ENCODE measurements around the gene PDCD6IP.

- TF ChIP-seq CTCF (tag by site-specific recombination; IDR thresholded peaks at IDR 0.05): no peak
- TF ChIP-seq OSR2 (tag by site-specific recombination; IDR thresholded peaks at IDR 0.05): no peak
- no peak for TF ChIP-seq ZNF544 (tag by site-specific recombination; IDR thresholded peaks at IDR 0.05)
- no peak for TF ChIP-seq YY1 (tag by site-specific recombination; IDR thresholded peaks at IDR 0.05)
Observed at GRCh38 chr3:33875680-33876079, 77.2 kb downstream of the PDCD6IP start.
